HG03159 (cell line): ENCODE measurements around the gene TRIM10.
"Not testable (repeated sequence)": the region's sequence is repeated elsewhere in the genome, so short reads cannot be mapped to it uniquely, and the experiment has no call there.

ENCODE experiments used
- ATAC-seq: cut with Tn5 transposase; IDR thresholded peaks from one replicate; pipeline ENCODE4 v1.9.1; 2021; ENCODE audit warnings: mild to moderate bottlenecking, moderate library complexity; ENCODE audit not compliant: unreplicated experiment

Gene TRIM10

GRCh38 chr6:30175765-30176164 is 14.8 kb upstream of the TRIM10 start:
- no peak for ATAC-seq

- no peak for ATAC-seq
Observed at GRCh38 chr6:30172681-30173080, 11.7 kb upstream of the TRIM10 start.

- no peak for ATAC-seq
Observed at GRCh38 chr6:30171677-30172471, 10.9 kb upstream of the TRIM10 start.

GRCh38 chr6:30169658-30170614 is 8.9 kb upstream of the TRIM10 start:
- ATAC-seq: no peak

- ATAC-seq: no peak
Observed at GRCh38 chr6:30168741-30169140, 7.7 kb upstream of the TRIM10 start.

GRCh38 chr6:30167101-30167500 is 6.1 kb upstream of the TRIM10 start:
- ATAC-seq: no peak

- ATAC-seq: not testable (repeated sequence)
Observed at GRCh38 chr6:30165238-30165637, 4.2 kb upstream of the TRIM10 start.

GRCh38 chr6:30164714-30165113 is 3.7 kb upstream of the TRIM10 start:
- ATAC-seq: no peak

- no peak for ATAC-seq
Observed at GRCh38 chr6:30163918-30164654, 3.1 kb upstream of the TRIM10 start.

GRCh38 chr6:30163090-30163917 is 2.3 kb upstream of the TRIM10 start, which contains the start of gene TRIM15:
TRIM15 (plus strand) TSS chr6:30163546; CDS start chr6:30163685, 139 bp downstream.
- ATAC-seq: no peak

- no peak for ATAC-seq
Observed at GRCh38 chr6:30162265-30163089, 1.5 kb upstream of the TRIM10 start.

GRCh38 chr6:30160008-30160784 is 815 bp downstream of the TRIM10 start:
- ATAC-seq: no peak

GRCh38 chr6:30158475-30159040 is 2.5 kb downstream of the TRIM10 start:
- no peak for ATAC-seq

GRCh38 chr6:30157999-30158398 is 3.0 kb downstream of the TRIM10 start:
- ATAC-seq: no peak

GRCh38 chr6:30157581-30157980 is 3.4 kb downstream of the TRIM10 start:
- no peak for ATAC-seq

- no peak for ATAC-seq
Observed at GRCh38 chr6:30156774-30157173, 4.2 kb downstream of the TRIM10 start.

- no peak for ATAC-seq
Observed at GRCh38 chr6:30156262-30156599, 4.8 kb downstream of the TRIM10 start.

GRCh38 chr6:30155520-30156261 is 5.3 kb downstream of the TRIM10 start:
- ATAC-seq: no peak
